GM12891 (cell line): ENCODE data around the gene PROM2.

Experiments
- DNase-seq: peaks from one replicate; pipeline ENCODE4 v3.0.0; 2011; ENCODE audit warnings: low spot score; ENCODE audit not compliant: insufficient read length
- FAIRE-seq: peaks from 2 replicates; lab custom pipeline; 2011; peaks lifted over from hg19 to GRCh38; lab: Jason Lieb, UNC
- PAX5 ChIP-seq: IDR thresholded peaks from 2 replicates; pipeline ENCODE4 v1.6.1; 2011; ENCODE audit warnings: low read length, moderate library complexity, mild to moderate bottlenecking; ENCODE audit not compliant: insufficient read depth, severe bottlenecking
- POLR2A ChIP-seq: IDR thresholded peaks from 2 replicates; pipeline ENCODE4 v1.6.1; 2011; ENCODE audit warnings: low read depth, low read length, control low read depth
- POLR2AphosphoS5 ChIP-seq: IDR thresholded peaks from 2 replicates; pipeline ENCODE4 v1.6.1; 2011; ENCODE audit warnings: low read depth, low read length, control low read depth
- POU2F2 ChIP-seq: IDR thresholded peaks from 2 replicates; pipeline ENCODE4 v1.6.1; 2011; ENCODE audit warnings: low read depth, mild to moderate bottlenecking, control low read depth, low read length, moderate library complexity
- SPI1 ChIP-seq: IDR thresholded peaks from 2 replicates; pipeline ENCODE4 v1.6.1; 2011; ENCODE audit warnings: low read depth, low read length, control low read depth
- TAF1 ChIP-seq: IDR thresholded peaks from 2 replicates; pipeline ENCODE4 v1.6.1; 2011; ENCODE audit warnings: low read depth, low read length, control low read depth

Gene PROM2

DNA sequence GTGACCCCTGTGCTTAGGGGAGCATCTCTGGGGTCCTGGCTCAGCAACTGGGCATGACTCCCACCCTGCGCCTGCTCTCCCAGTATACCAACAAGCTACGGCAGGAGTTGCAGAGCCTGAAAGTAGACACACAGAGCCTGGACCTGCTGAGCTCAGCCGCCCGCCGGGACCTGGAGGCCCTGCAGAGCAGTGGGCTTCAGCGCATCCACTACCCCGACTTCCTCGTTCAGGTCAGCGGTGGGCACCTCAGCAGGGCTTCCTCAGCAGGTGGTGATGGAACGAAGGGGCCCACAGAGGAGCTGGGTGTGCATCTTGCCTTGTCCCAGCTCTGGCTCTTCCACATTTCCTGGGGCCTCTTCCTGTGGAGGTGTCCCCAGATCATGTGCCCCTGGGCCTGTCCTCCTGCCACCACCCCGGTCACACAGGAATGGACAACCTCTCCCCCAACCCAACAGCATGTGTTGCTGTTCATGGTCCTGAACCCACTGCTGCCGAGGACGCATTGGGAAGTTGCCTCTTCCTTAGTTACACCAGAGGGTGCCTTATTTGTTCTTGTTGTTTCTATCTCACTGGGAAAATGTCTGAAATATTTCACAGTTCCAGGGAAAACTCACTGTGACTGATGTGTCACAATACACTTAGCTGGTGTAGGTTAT is 10.8 kb downstream of the PROM2 start:
- no peak for DNase-seq
- TF ChIP-seq TAF1 (no peak), SPI1 (no peak), POLR2AphosphoS5 (no peak), POU2F2 (no peak), POLR2A (no peak), PAX5 (no peak)
- FAIRE-seq, result no peak

- FAIRE-seq (no peak), DNase-seq (no peak)
- TF ChIP-seq PAX5 (no peak), SPI1 (no peak), TAF1 (no peak)
These were observed 11.3 kb downstream of the PROM2 start for GRCh38 chr2:95285542-95285932.

DNA sequence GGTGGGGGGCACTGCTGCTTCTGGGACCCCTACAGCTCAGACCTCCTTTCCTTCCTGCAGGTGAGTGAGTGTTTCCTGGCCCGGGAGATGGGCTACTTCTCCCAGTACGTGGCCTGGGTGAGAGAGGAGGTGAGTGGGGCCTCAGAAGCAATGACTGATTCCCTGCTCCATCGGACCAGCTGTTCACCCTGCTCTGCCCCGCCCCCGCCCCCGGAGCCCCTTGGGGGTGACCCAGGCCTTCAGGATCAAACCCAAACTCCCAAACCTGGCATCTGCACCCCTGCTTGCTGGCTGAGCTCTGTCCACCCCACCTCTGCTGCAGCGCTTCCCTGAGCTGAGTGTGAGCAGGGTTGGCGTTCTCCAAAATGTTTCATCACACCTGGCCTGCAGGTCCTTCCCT is 13.1 kb downstream of the PROM2 start:
- DNase-seq (no peak), FAIRE-seq (no peak)
- no peak for TF ChIP-seq POLR2AphosphoS5
- no peak for TF ChIP-seq TAF1

DNA sequence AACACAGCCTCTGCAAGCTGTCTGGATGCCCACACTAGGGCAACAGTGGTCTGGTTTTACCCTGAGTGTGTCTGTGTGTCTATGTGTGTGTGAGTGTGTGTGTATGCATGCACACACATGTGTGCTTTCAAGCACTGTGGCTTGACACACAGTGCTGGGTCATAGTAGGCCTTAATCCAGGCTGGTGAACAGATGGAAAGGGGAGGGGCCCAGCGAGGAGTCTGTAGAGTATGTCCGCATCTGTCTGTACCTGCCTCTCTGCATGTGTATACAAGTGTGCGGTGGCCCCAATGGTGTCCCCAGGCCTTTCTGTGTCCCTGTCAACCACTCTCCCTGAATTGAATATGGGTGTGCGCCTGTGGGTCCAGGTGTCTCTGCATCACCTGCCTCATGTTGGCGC is 13.6 kb downstream of the PROM2 start:
- FAIRE-seq, result no peak
- DNase-seq, result no peak
- TF ChIP-seq POU2F2 (no peak), PAX5 (no peak), TAF1 (no peak), POLR2A (no peak), SPI1 (no peak), POLR2AphosphoS5 (no peak)

DNA sequence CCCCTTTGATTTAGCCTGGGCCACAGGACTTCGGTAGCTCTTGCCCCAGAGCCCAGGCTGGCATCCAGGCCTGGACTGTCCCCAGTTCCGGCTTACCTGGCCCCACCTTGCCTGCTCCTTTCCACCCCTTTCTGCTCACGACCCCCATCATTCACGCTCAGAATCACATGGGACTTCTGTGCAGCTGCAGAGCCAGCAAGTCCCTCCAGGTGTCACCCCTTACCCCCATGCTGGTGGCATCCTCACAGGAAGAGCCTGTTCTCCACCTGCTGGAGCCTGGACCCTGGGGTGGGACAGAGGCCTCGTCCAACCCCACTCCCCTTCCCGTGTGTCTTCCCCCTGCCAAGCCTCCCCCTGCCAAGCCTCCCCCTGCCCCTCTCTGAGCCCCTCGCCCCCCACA is 15.0 kb downstream of the PROM2 start:
- TF ChIP-seq POLR2AphosphoS5 (no peak), PAX5 (no peak), TAF1 (no peak), POU2F2 (no peak), POLR2A (no peak), SPI1 (no peak)
- FAIRE-seq (no peak), DNase-seq (no peak)

DNA sequence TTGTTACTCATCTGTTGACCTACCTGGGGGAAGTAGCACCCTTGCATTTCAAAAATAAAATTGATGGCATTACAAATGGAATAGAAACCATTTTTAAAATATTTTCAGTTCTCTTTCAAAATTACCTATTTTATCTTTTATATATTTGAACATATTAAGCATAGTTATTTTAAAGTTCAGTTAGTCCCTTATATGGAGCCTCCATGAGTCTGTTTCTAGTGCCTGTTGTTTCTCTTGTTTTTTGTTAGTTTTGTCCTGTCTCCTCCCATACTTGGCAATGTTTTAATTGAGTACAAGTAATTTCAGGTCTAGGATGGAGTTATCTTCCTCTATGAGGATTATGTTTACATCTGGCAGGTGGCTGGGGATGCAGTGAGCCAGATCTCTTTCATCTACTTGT is 17.0 kb downstream of the PROM2 start:
- FAIRE-seq, result no peak
- DNase-seq, result no peak
- no peak for TF ChIP-seq POLR2AphosphoS5
- TF ChIP-seq POLR2A, result no peak
- no peak for TF ChIP-seq TAF1
- TF ChIP-seq SPI1, result no peak
- TF ChIP-seq PAX5, result no peak
- TF ChIP-seq POU2F2, result no peak

DNA sequence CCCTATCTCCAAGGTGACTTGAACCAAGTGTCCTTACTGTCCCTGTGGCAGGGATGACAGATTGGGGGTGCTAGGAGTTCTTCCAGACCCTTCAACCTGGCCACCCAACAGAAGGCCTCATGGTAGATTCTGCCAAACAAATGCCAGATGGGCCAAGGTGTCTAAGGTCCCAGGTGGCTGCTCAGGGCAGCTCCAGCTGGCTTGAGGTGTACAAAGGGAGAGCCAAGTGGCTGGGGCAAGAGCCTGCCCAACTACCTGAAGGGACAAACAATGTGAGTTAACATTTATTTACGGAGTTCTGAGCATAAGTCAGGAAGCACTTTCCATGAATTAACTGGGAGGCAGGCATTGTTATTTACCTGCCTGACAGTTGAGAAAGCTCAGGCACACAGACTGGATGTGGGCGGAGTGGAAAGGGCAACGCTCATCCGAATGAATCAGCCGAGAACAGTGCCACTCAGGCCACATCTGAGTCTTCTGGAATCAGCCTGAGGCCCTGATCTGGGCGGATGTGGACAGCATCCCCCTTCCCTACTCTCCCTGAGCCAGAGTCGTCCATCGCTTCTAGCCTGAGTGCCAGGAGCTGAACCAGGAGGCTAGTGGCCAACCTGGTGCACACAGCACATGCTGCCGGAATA is 18.5 kb downstream of the PROM2 start:
- FAIRE-seq (no peak), DNase-seq (no peak)
- TF ChIP-seq POLR2AphosphoS5, result no peak
- TF ChIP-seq POU2F2, result no peak
- no peak for TF ChIP-seq POLR2A
- no peak for TF ChIP-seq PAX5
- no peak for TF ChIP-seq SPI1
- no peak for TF ChIP-seq TAF1

- DNase-seq (no peak), FAIRE-seq (no peak)
- TF ChIP-seq SPI1 (no peak), POLR2A (no peak), POU2F2 (no peak), POLR2AphosphoS5 (no peak), TAF1 (no peak), PAX5 (no peak)
These were observed 20.5 kb downstream of the PROM2 start for GRCh38 chr2:95294579-95295250.

GRCh38 chr2:95295376-95295775 is 21.1 kb downstream of the PROM2 start:
- FAIRE-seq (no peak), DNase-seq (no peak)
- TF ChIP-seq POU2F2, result no peak
- TF ChIP-seq POLR2AphosphoS5, result no peak
- no peak for TF ChIP-seq TAF1
- no peak for TF ChIP-seq PAX5

- FAIRE-seq, result no peak
- no peak for DNase-seq
- TF ChIP-seq PAX5 (no peak), SPI1 (no peak), POLR2A (no peak), TAF1 (no peak), POLR2AphosphoS5 (no peak), POU2F2 (no peak)
These were observed 21.8 kb downstream of the PROM2 start for GRCh38 chr2:95296011-95296410.
